ENCODE data around the gene PAK3.

DNA sequence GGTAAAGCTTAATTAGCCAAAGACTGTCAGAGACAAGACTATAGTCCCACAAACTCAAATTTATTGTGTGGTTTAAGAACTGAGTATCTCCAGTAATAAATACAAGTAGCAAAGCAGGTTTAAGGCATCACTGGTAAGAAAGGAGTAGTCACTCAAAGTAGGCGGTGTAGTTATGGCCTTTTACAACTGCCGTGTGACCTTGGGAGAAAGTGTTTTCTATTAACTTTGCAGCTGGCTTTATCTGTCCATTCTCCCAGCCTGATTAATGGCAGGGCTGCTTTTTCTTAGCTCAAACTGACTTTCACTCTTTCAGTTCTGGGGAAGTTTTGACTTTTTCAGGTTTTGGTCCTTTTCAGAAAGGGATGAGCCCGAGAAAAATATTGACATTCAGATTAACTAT lies 7.4 kb upstream of the PAK3 start:
- TF ChIP-seq, protein P1, sequence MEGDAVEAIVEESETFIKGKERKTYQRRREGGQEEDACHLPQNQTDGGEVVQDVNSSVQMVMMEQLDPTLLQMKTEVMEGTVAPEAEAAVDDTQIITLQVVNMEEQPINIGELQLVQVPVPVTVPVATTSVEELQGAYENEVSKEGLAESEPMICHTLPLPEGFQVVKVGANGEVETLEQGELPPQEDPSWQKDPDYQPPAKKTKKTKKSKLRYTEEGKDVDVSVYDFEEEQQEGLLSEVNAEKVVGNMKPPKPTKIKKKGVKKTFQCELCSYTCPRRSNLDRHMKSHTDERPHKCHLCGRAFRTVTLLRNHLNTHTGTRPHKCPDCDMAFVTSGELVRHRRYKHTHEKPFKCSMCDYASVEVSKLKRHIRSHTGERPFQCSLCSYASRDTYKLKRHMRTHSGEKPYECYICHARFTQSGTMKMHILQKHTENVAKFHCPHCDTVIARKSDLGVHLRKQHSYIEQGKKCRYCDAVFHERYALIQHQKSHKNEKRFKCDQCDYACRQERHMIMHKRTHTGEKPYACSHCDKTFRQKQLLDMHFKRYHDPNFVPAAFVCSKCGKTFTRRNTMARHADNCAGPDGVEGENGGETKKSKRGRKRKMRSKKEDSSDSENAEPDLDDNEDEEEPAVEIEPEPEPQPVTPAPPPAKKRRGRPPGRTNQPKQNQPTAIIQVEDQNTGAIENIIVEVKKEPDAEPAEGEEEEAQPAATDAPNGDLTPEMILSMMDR (IDR thresholded peaks at IDR 0.05), result no peak
- TF ChIP-seq POLR2A (IDR thresholded peaks at IDR 0.05), result no peak

Measured in stomach (tissue), 4 donors.